Spleen (tissue), 7 donors: ENCODE measurements around the gene TMOD2.

Experiments
- POLR2A ChIP-seq, 3 donors: fragments of 450-650 bp; IDR thresholded peaks; one replicate each; pipeline ENCODE4 v1.5.1; 2017; ENCODE audit warnings: antibody characterized with exemption in 3 of 3, mild to moderate bottlenecking in 1 of 3
- POLR2AphosphoS5 ChIP-seq, 3 donors: sonication (generic); formaldehyde crosslinking; IDR thresholded peaks; one replicate each; pipeline ENCODE4 v1.5.1; 2017; ENCODE audit warnings: antibody characterized with exemption in 3 of 3
- TF ChIP-seq, protein P1 (sequence below), 11 experiments: fragments of 200-600 bp in 7 of 11; fragments of 450-650 bp in 4 of 11; sonication (generic) in 4 of 11; IDR thresholded peaks in 8 of 11; conservative IDR thresholded peaks in 3 of 11; 1 replicate in 7 of 11; 2 replicates in 4 of 11; pipeline versions ENCODE4 v1.4.0 to v1.8.0; 2016 to 2021; ENCODE audit warnings: antibody characterized with exemption in 11 of 11, inconsistent platforms in 4 of 11, mild to moderate bottlenecking in 1 of 11
- donor health status: DM: no; HTN: no; CAD: no; lungs with moderate emphysema.
- donor health status: DM: no; HTN: no; CAD: no.
- donor health status: DM: no; HTN: no; CAD: no.

DNA sequence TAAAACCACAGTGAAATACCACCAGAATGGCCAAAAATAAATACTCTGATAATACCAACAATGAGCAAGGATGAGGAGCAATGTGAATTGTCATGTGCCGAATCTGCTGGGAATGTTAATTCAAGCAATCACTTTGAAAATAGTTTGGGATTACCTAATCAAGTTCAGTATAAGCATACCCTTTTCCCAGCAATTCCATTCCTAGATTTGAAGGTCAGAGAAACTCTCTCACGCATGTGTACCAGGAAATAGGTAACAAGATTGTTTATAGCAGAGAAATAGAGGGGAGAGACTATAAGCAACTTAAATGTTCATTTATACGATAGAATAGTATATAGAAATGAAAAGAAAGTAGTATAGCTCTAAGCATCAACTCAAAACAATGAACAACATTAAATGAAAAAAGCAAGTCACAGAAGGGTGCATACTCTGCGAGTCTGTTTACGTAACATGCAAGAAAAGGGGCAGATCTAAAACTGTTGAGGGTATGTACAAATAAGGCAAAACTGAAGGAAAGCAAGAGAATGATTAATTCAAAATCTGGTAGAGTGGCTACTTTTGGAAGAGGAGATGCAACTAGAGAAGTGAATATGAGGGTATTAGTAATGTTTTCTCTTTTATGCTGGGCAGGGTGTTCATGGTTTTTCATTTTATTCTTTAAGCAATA lies 105.5 kb downstream of the TMOD2 start:
- TF ChIP-seq, protein P1, sequence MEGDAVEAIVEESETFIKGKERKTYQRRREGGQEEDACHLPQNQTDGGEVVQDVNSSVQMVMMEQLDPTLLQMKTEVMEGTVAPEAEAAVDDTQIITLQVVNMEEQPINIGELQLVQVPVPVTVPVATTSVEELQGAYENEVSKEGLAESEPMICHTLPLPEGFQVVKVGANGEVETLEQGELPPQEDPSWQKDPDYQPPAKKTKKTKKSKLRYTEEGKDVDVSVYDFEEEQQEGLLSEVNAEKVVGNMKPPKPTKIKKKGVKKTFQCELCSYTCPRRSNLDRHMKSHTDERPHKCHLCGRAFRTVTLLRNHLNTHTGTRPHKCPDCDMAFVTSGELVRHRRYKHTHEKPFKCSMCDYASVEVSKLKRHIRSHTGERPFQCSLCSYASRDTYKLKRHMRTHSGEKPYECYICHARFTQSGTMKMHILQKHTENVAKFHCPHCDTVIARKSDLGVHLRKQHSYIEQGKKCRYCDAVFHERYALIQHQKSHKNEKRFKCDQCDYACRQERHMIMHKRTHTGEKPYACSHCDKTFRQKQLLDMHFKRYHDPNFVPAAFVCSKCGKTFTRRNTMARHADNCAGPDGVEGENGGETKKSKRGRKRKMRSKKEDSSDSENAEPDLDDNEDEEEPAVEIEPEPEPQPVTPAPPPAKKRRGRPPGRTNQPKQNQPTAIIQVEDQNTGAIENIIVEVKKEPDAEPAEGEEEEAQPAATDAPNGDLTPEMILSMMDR (IDR thresholded peaks at IDR 0.05 in 8 of 11, conservative IDR thresholded peaks at IDR 0.05 in 3 of 11): no peak
- TF ChIP-seq POLR2AphosphoS5 (IDR thresholded peaks at IDR 0.05): no peak
- TF ChIP-seq POLR2A (IDR thresholded peaks at IDR 0.05): no peak
